MCF 10A (cell line): ENCODE data around the gene PRKG1. TPM values are rescaled to one million over a fixed set of nuclear protein-coding genes. Genes with fewer than 3 reads are reported as not detected.

ENCODE experiments used
- BruUV-seq: library from RNA; stranded (reverse); fragments of 400-500 nt; replicated peaks from 2 replicates; lab custom pipeline; 2021; lab: Mats Ljungman, UMichigan
- CTCF ChIA-PET: fragments of 300-600 bp; sonication (Branson Sonifier 250); formaldehyde crosslinking; extraction: SDS; loops from one replicate; lab custom pipeline; 2021; ENCODE audit warnings: antibody characterized with exemption, inconsistent platforms; lab: Yijun Ruan, JAX
- POLR2A ChIA-PET: fragments of 300-600, 350-650 bp; sonication (Branson Sonifier 250); formaldehyde crosslinking; extraction: SDS; loops from one replicate; lab custom pipeline; 2020; ENCODE audit warnings: antibody characterized with exemption, inconsistent platforms; lab: Yijun Ruan, JAX
- DNase-seq: peaks from one replicate; pipeline ENCODE4 v3.0.0-alpha.2; 2018; ENCODE audit not compliant: unreplicated experiment
- H3K27ac Mint-ChIP-seq: one replicate; pipeline ENCODE4 v1.8.0; 2022; ENCODE audit warnings: mild to moderate bottlenecking, low read depth, mixed read lengths; ENCODE audit not compliant: unreplicated experiment
- H3K27me3 Mint-ChIP-seq: one replicate; pipeline ENCODE4 v1.8.0; 2022; ENCODE audit warnings: mixed read lengths; ENCODE audit not compliant: insufficient read depth, unreplicated experiment
- H3K36me3 Mint-ChIP-seq: one replicate; pipeline ENCODE4 v1.8.0; 2022; ENCODE audit warnings: mild to moderate bottlenecking, moderate library complexity, mixed read lengths; ENCODE audit not compliant: insufficient read depth, unreplicated experiment
- H3K4me1 Mint-ChIP-seq: one replicate; pipeline ENCODE4 v1.8.0; 2022; ENCODE audit warnings: mixed read lengths; ENCODE audit not compliant: insufficient read depth, unreplicated experiment
- H3K4me3 Mint-ChIP-seq: one replicate; pipeline ENCODE4 v1.8.0; 2022; ENCODE audit warnings: mild to moderate bottlenecking, moderate library complexity, mixed read lengths; ENCODE audit not compliant: unreplicated experiment
- H3K9me3 Mint-ChIP-seq: one replicate; pipeline ENCODE4 v1.8.0; 2022; ENCODE audit warnings: mixed read lengths; ENCODE audit not compliant: unreplicated experiment
- CTCF ChIP-seq: fragments of 200-600 bp; IDR thresholded peaks from one replicate; pipeline ENCODE4 v1.8.0; 2022; ENCODE audit warnings: antibody characterized with exemption, mild to moderate bottlenecking; ENCODE audit not compliant: unreplicated experiment
- intact Hi-C: fragments of 100-400 bp; cut with micrococcal nuclease; formaldehyde crosslinking; loops from 2 replicates; pipeline ENCODE4 v1.14.1; 2022
- total RNA-seq: library from RNA; stranded (reverse); gene quantifications from 2 replicates; pipeline ENCODE4 v1.2.3, GENCODE V29; 2022

The PRKG1 gene
- total RNA-seq, 1 experiment from 2014 or later: 0.09 TPM

DNA sequence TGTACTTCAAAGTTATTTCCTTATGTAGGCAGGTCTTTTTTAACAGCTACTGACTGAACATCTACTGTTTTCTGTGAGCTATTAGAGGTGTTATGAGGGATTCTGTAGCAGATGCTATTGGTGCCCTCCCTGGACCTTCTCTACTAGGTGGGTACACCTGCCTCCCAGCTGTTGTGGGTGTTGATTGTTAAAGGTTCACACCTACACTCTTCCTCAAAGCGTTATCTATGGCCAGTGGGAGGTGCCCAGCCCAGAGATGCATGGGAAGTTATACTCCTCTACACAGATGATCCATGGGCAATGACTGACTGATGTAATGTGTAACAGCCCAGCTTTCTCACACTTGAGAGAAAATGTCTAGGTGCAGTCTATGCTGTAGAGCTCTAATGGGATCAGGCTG is 127.7 kb downstream of the PRKG1 start:
- no peak for TF ChIP-seq CTCF
- no peak for DNase-seq
- Mint-ChIP-seq H3K27me3 (peaks cover 15% of the 10 kb centered on the region), H3K36me3 (no peaks in the 10 kb centered on the region), H3K9me3 (no peaks in the 10 kb centered on the region), H3K27ac (no peak overlapping the region), H3K4me1 (no peaks in the 10 kb centered on the region), H3K4me3 (no peak overlapping the region)
- intact Hi-C loops: no loop called here
- ChIA-PET CTCF (no interaction called here), POLR2A (no interaction called here)
- no TSS peak for BruUV-seq

DNA sequence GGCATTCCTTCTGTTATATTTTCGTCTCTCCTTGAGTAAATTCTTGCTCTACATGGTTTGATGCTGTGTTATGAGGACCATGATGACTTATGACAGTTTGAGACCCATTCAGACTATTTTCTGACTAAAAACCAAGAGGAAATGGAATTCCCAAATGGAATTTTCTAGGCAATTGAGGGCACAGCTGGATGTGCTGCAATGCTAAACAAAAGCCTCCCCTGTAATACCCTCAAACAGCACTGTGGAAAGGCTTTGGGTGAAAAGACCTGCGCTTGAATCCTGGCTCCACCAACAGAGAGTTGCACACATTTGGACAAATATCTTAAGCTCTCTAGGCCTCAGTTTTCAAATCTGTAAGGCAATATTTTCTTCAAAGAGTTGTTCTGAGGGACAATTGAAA is 129.1 kb downstream of the PRKG1 start:
- BruUV-seq: no TSS peak
- Mint-ChIP-seq H3K4me1 (no peaks in the 10 kb centered on the region), H3K36me3 (no peaks in the 10 kb centered on the region), H3K27me3 (peaks cover 26% of the 10 kb centered on the region), H3K4me3 (no peak overlapping the region), H3K9me3 (no peaks in the 10 kb centered on the region), H3K27ac (no peak overlapping the region)
- no peak for DNase-seq
- no peak for TF ChIP-seq CTCF
- POLR2A ChIA-PET: no interaction called here
- intact Hi-C loops: no loop called here
- CTCF ChIA-PET: no interaction called here

- no TSS peak for BruUV-seq
- Mint-ChIP-seq H3K36me3 (no peaks in the 10 kb centered on the region), H3K27ac (no peak overlapping the region), H3K4me3 (no peak overlapping the region), H3K9me3 (no peaks in the 10 kb centered on the region), H3K27me3 (peaks cover 33% of the 10 kb centered on the region), H3K4me1 (no peaks in the 10 kb centered on the region)
- POLR2A ChIA-PET: no interaction called here
- CTCF ChIA-PET: interaction anchor here (1.0 kb wide), 1 partner anchor 63 kb away, joined by 3 read pairs; no protein-coding TSS in a partner anchor
- no peak for DNase-seq
- TF ChIP-seq CTCF: no peak
- intact Hi-C loops: no loop called here
Observed at GRCh38 chr10:51204066-51204465, 129.8 kb downstream of the PRKG1 start.

DNA sequence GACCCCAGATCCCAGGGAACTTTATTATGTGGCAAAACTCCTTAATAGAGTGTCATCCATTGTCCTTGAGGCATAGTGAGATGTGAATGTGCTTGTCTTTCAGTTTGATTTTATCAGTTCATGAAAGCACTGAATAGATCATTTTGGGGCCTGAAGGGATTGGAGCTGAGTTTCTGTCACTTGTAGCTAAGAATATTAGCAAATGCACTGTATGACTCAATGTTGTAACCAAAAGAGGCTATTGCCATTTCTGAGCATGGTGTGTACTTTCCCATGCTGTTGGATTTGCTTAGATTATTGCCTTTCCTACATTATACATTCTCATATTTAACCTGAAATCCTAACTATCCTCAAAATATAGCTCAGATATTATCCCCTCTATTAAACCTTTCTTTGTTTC is 130.4 kb downstream of the PRKG1 start:
- no peak for DNase-seq
- no peaks in the 10 kb centered on the region for H3K9me3 Mint-ChIP-seq
- no peak overlapping the region for H3K4me3 Mint-ChIP-seq
- POLR2A ChIA-PET: no interaction called here
- no peaks in the 10 kb centered on the region for H3K36me3 Mint-ChIP-seq
- no peak overlapping the region for H3K27ac Mint-ChIP-seq
- intact Hi-C loops: no loop called here
- CTCF ChIA-PET: interaction anchor here (1.0 kb wide), 1 partner anchor 63 kb away, joined by 3 read pairs; no protein-coding TSS in a partner anchor
- BruUV-seq: no TSS peak
- H3K27me3 Mint-ChIP-seq: peaks cover 29% of the 10 kb centered on the region
- H3K4me1 Mint-ChIP-seq: no peaks in the 10 kb centered on the region
- TF ChIP-seq CTCF: no peak
